GM21786 (cell line): ENCODE data around the gene PPP1R36.
"Not testable (repeated sequence)": the region's sequence is repeated elsewhere in the genome, so short reads cannot be mapped to it uniquely, and the experiment has no call there.

Experiments
- ATAC-seq: cut with Tn5 transposase; IDR thresholded peaks from one replicate; pipeline ENCODE4 v1.9.1; 2021; ENCODE audit not compliant: unreplicated experiment

PPP1R36 gene

DNA sequence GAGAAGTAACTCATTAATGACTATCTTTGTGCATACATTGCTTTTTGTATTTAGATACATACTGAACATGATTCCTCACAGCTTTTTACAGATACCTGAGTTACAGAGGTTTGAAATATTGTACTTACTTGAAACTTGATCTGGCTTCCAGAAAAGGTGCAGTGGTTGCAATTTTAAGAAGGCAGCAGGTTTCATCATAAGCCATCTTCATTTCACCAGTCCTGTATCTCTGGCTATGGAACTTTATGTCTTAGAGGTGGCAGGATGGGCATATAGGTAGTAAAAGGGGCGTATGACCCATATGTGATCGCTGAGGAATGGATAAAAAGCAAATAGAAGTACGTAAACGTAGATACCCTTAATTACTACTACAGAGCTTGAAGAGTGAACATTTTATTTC, 31.5 kb upstream of the PPP1R36 start:
- ATAC-seq = no peak

DNA sequence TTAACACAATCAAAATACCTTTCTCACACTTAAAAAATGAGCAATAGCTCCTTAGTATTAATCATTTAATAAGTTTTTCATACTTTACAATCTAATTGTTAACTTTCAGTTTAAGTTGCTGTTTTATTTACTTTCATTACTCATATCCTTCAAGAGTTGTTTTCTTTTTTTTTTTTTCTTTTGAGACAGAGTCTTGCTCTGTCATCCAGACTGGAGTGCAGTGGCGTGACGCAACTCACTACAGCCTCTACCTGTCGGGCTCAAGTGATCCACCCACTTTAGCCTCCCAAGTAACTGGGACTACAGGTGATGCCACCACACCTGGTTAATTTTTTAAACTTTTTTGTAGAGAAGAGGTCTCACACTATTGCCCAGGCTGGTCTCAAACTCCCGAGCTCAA, 29.1 kb upstream of the PPP1R36 start:
- ATAC-seq = no peak

DNA sequence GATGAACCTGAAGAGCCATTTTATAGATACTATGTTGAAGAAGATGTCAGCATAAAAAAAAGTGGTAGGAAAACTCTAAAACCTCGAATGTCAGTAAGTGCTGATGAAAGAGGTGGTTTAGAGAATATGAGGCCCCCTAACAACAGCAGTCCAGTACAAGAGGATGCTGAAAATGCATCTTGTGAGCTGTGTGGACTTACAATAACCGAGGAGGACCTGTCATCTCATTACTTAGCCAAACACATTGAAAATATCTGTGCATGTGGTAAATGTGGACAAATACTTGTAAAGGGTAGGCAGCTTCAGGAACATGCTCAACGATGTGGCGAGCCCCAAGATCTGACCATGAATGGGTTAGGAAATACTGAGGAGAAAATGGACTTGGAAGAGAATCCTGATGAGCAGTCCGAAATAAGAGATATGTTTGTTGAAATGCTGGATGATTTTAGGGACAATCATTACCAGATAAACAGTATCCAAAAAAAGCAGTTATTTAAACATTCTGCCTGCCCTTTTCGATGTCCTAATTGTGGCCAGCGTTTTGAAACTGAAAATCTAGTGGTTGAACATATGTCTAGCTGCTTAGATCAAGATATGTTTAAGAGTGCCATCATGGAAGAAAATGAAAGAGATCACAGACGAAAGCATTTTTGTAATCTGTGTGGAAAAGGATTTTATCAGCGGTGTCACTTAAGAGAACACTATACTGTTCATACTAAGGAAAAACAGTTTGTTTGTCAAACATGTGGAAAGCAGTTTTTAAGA, 27.0 kb upstream of the PPP1R36 start:
- ATAC-seq = no peak

DNA sequence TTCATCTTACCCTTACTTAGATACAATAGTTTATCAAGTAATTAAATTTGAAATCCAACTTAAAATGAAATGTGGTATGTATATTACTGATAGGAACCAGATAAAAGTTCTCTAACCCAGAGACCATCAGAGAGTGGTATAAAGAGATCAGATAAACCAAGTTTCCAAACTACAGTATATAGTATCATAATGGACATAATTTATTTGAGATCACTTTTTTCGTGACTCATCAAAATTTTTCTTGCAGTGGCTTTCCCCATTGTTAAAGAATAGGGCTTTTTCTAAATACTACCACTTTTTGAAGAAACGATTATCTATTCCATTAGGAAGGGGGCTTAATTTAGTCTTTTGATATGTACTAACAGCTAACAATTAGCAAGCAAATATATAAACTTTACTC, 24.4 kb upstream of the PPP1R36 start:
- no peak for ATAC-seq

DNA sequence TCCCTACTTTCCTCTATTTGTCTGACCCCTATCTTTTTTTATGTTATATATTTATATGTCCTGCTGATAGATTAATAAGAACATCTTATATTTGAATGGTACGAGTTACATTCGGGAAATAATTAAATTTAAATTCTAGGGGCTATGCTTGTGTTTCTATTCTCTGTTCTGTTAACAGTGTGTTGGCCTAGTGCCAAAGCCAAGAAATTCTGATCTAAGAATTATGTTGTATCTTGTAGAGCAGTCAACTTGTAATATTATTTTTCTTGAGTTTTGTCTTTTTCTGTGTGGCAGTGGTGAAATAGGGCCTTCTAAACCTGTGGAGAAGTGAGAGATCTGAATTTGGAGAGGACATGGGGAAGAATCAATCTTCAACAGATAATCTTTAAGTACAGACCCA, 18.2 kb upstream of the PPP1R36 start:
- ATAC-seq = no peak

DNA sequence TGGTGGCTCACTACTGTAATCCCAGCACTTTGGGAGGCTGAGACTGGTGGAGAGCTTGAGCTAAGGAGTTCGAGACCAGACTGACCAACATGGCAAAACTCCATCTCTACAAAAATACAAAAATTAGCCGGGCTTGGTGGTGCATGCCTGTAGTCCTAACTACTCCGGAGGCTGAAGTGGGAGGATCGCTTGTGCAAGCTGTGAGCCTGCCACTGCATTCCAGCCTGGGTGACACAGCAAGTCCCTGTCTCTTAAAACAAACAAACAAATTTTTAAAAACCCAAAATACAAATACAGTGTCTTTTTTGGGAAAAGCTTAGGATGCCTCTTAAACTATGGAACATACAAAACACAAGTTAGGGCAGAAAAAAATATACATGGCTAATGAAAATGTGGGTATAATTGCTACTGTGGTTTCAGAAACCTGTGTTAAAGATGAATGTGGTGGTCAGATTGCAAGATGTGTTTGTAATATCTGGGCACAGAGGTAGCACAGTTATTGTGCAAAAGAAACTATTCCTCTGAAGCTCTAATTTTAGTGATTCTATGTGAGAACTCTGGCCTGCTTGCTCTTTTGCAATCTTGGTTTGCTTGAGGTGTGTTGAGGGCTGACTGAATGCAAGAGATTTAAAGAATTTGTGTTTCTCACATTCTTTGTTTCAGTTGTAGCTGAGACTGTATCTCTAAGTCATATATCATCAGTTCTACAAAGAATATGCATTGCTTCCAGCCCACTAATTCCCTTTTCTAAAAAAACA, 13.1 kb upstream of the PPP1R36 start:
- no peak for ATAC-seq

DNA sequence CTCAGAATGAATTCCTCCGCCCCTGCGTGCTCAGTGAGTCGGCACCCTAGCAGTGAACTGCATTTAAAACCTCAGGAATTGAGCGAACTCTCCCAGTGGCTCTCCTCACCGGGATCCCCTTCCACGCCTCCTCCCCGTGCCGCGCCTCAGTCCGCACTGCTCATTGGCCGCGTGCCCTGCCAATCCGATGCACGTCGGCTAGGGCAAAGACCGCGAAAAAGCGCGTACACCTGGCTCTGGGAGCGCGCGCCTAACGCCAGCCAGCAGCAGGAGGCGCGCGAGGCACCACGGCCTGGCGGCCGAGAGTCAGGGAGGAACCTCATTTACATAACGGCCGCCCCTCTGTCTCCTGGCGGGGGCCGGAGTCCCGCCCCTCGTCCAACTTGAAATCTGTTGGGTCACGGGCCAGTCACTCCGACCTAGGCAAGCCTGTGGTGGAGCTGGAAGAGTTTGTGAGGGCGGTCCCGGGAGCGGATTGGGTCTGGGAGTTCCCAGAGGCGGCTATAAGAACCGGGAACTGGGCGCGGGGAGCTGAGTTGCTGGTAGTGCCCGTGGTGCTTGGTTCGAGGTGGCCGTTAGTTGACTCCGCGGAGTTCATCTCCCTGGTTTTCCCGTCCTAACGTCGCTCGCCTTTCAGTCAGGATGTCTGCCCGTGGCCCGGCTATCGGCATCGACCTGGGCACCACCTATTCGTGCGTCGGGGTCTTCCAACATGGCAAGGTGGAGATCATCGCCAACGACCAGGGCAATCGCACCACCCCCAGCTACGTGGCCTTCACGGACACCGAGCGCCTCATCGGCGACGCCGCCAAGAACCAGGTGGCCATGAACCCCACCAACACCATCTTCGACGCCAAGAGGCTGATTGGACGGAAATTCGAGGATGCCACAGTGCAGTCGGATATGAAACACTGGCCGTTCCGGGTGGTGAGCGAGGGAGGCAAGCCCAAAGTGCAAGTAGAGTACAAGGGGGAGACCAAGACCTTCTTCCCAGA, 9.3 kb upstream of the PPP1R36 start, which contains the start of gene HSPA2:
TSS of gene HSPA2 (plus strand) at position 534 of the 995 bp plus-strand sequence. CDS start at position 643, 109 bp downstream.
- peak; percentile 96 for ATAC-seq

DNA sequence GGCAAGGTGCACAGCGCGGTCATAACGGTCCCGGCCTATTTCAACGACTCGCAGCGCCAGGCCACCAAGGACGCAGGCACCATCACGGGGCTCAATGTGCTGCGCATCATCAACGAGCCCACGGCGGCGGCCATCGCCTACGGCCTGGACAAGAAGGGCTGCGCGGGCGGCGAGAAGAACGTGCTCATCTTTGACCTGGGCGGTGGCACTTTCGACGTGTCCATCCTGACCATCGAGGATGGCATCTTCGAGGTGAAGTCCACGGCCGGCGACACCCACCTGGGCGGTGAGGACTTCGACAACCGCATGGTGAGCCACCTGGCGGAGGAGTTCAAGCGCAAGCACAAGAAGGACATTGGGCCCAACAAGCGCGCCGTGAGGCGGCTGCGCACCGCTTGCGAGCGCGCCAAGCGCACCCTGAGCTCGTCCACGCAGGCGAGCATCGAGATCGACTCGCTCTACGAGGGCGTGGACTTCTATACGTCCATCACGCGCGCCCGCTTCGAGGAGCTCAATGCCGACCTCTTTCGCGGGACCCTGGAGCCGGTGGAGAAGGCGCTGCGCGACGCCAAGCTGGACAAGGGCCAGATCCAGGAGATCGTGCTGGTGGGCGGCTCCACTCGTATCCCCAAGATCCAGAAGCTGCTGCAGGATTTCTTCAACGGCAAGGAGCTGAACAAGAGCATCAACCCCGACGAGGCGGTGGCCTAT, 8.3 kb upstream of the PPP1R36 start:
- no peak for ATAC-seq

DNA sequence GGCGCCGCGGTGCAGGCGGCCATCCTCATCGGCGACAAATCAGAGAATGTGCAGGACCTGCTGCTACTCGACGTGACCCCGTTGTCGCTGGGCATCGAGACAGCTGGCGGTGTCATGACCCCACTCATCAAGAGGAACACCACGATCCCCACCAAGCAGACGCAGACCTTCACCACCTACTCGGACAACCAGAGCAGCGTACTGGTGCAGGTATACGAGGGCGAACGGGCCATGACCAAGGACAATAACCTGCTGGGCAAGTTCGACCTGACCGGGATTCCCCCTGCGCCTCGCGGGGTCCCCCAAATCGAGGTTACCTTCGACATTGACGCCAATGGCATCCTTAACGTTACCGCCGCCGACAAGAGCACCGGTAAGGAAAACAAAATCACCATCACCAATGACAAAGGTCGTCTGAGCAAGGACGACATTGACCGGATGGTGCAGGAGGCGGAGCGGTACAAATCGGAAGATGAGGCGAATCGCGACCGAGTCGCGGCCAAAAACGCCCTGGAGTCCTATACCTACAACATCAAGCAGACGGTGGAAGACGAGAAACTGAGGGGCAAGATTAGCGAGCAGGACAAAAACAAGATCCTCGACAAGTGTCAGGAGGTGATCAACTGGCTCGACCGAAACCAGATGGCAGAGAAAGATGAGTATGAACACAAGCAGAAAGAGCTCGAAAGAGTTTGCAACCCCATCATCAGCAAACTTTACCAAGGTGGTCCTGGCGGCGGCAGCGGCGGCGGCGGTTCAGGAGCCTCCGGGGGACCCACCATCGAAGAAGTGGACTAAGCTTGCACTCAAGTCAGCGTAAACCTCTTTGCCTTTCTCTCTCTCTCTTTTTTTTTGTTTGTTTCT, 7.6 kb upstream of the PPP1R36 start:
- ATAC-seq = no peak

DNA sequence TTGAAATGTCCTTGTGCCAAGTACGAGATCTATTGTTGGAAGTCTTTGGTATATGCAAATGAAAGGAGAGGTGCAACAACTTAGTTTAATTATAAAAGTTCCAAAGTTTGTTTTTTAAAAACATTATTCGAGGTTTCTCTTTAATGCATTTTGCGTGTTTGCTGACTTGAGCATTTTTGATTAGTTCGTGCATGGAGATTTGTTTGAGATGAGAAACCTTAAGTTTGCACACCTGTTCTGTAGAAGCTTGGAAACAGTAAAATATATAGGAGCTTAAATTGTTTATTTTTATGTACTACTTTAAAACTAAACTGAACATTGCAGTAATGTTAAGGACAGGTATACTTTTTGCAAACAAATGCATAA, 6.9 kb upstream of the PPP1R36 start:
- no peak for ATAC-seq

DNA sequence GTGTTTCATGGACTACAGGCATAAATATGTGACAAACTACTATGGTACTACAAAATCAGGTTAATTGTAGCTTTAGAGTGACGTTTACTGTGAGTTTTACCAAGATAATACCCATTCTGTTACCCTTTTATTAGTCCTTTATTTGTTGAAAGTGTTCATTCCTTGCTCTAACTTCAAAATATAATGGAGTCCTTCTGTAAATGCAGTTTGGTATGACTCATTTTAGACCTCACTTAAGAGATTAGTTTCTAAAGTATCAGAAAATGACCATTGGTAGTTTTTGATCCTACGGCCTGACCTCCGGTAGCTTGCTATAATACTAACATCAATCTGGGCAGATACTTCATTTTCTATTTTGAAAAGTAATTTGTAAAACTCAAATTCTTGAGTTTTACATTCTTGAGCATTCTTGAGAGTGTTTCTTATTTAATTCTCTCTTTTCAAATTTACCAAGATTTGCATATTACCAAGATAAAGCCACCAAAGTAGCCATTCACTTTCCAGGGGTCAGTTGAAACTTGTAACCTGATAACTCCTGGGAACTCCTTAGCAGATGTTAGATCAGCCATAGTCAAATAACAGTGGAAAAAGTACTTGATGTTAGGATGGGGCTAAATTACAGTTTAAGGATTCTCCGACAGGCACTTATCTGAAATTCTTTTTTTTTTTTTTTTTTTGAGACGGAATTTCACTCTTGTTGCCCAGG, 5.0 kb upstream of the PPP1R36 start:
- no peak for ATAC-seq

DNA sequence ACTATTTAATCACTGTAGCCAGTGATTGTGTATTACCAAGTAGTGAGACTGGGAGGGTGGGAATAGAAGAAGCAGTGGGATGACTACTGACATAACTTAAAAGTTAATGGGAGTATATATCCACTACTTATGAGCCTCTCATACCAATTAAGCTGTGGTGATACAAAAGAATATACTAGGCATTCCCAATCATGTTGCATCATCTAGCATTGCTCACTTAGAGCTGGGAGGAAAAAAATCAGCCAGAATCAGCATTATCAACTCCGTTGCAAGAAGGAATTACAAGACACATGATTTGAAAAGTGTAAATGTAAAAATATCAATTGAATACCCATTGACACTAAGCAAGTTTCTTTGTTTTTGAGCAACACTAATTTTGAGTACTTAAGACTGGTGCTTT, 745 bp upstream of the PPP1R36 start:
- ATAC-seq = no peak

DNA sequence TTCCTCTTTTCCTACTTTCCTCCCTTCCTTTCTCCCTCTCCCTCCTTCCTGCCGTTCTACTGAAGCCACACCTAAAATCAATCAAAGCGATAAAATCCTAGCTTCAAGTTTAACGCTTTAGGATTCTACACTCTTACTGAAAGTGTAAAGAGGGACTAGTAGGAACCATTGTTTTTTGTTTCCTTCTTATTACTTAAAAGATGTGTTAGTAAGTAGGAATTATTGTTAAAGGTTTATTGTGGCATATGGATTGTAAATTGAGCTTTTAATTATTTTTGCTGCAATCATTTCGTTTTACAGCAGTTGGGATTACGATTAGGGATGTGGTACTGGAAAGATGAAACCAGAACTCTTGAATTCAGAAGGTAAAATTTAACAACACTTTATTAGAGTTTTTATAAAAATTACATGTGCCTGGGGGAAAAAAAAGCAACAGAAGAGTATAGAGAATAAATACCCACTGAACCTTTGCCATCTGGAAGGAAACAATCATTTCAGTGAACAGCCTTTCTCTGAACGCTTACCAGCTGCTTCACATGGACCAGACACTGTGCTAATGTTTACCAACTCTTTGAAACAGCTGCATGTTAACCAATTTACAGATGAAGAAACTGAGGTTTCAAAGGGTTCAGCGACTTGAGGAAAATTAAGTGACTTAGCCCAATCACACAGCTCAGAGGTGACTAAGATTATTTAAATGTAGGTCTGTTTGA, 1.0 kb downstream of the PPP1R36 start:
- ATAC-seq = no peak

DNA sequence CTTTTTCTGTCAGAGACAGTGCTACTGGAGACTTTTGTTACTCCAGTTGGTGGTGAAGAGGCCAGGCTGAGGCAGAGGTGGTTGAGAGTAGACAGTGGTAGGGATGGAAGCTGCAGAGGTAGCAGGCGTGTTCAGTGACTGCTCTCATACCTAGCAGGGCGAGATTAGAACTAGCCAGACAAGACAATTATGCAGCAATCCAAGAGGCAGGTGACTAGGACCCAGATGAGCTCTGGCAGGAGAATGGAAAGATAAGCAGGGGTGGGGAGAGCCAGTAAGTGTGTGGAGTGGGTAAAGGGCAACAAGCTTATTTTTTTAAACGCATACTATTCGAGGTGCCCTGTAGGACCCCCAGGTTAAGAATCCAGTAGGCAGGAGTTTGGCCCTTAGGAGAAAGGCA, 4.8 kb downstream of the PPP1R36 start:
- ATAC-seq = no peak

DNA sequence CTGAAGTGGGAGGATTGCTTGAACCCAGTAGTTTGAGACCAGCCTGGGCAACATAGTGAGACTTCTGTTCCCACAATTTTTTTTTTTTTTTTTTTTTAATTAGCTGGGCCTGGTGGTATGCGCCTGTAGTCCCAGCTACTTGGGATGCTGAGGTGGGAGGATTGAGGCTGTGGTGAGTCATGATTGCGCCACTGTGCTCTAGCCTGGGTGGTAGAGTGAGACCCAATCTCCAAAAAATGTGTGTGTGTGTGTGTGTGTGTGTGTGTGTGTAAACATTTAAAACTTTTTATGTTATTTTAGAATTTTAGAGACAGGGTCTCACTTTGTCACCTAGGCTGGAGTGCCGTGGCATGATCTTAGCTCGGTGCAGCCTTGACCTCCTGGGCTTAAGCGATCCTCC, 6.8 kb downstream of the PPP1R36 start:
- ATAC-seq = no peak

DNA sequence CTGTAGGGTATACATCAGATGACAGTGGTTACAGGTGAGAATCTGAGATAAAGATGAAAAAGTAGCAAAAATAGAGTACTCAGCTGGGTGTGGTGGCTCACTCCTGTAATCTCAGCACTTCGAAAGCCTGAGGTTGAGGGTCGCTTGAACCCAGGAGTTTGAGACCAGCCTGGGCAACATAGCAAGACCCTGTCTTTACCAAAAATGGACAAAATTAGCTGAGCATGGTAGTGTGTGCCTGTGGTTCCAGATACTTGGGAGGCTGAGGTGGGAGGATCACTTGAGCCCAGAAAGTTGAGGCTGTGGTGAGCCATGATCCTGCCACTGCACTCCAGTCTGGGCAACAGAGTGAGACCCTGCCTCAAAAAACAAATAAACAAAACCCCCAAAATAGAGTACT, 8.5 kb downstream of the PPP1R36 start:
- not testable (repeated sequence) for ATAC-seq

DNA sequence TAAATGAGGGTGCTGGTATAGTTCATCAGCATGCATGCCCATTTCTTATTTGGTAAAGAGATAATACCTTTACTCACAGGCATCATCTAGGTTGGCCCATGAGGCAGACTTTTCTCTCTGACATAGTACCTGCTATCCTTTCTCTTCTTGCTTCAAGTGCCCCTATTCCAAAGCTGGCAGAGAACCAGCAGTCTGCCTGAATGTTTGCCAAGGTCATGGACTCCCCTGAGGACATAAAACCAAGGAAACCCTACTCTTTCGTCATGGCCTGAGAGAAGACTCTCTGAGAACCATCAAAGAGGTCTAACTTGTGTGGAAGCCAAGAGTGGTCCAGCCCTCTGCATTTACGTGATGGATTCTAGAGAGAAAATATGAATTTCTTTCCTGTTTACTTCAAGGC, 11.9 kb downstream of the PPP1R36 start:
- no peak for ATAC-seq

DNA sequence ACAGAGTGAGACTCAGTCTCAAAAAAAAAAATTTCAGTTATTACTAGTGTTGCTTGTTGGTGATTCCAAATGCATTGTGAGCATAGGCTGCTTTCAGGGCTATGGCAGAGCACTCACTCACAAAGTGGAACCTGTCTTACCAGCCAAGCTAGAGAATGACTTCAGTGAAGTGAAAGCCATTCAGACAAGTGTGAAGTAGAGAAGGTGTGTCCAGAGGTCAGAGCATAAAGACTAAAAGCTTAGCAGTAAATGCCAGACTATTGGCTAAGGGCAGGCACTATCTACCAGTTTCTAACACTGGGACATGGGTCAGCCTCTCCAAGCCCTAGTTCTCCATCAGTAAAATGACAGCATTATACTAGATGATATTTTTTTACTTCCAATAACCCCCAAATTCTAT, 12.7 kb downstream of the PPP1R36 start:
- ATAC-seq = no peak

DNA sequence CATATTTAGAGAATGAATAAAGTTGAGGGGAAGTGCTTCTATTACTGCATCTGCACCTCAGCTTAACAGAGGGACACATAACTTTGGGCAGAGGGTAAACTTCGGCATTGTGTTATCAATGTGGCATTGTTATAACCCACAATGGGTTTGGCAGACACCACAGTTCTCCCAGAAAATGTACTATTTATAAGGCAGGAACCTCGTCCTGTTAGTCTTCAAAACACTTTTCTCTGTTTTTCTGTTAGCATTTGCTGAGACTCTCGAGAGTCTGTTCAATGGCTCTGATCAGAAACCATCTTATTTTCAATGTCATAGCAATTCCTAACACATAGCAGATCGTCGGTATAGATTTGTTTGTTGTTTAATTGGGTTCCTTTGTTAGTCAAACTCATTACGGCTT, 13.9 kb downstream of the PPP1R36 start:
- no peak for ATAC-seq
